Muscle of leg (tissue), 11 donors: ENCODE results near the gene YIPF4. TPM values are rescaled to one million over a fixed set of nuclear protein-coding genes. Genes with fewer than 3 reads are reported as not detected.

ENCODE experiments used
- DNase-seq: peaks from one replicate; pipeline ENCODE4 v3.0.0; 2013
- H3K27ac ChIP-seq: one replicate; pipeline ENCODE4 v1.5.1; 2013; ENCODE audit warnings: mild to moderate bottlenecking, low read length, control low read depth
- H3K27me3 ChIP-seq: one replicate; pipeline ENCODE4 v1.6.1; 2013; ENCODE audit warnings: low read length; ENCODE audit not compliant: control insufficient read depth, insufficient read depth
- H3K36me3 ChIP-seq: one replicate; pipeline ENCODE4 v1.6.1; 2013; ENCODE audit warnings: low read length; ENCODE audit not compliant: control insufficient read depth, insufficient read depth
- H3K4me1 ChIP-seq: one replicate; pipeline ENCODE4 v1.6.1; 2013; ENCODE audit warnings: low read length; ENCODE audit not compliant: control insufficient read depth, insufficient read depth
- H3K4me3 ChIP-seq: one replicate; pipeline ENCODE4 v1.5.1; 2013; ENCODE audit warnings: low read length, control low read depth
- H3K9me3 ChIP-seq: replicated peaks from 2 replicates; pipeline ENCODE4 v1.6.1; 2013; ENCODE audit warnings: low read depth, low read length; ENCODE audit not compliant: control insufficient read depth
- WGBS: methylation state at CpG from one replicate; pipeline ENCODE4 v1.1.5; 2013; ENCODE audit warnings: missing lambda C conversion rate; ENCODE audit not compliant: insufficient coverage; 5-methylcytosine and 5-hydroxymethylcytosine counted together
- polyA plus RNA-seq, 8 donors: library from polyadenylated mRNA; unstranded; fragments of 120-200 nt; gene quantifications; one replicate each; pipeline versions ENCODE4 v1.2.1 to v1.2.3, GENCODE V29; 2013; ENCODE audit warnings: inconsistent platforms in 1 of 8, low replicate concordance in 1 of 8; ENCODE audit not compliant: insufficient read length in 8 of 8, insufficient read depth in 1 of 8
- total RNA-seq: library from RNA; stranded (reverse); fragments of 120-200 nt; gene quantifications from one replicate; pipeline ENCODE4 v1.2.4, GENCODE V29; 2013

YIPF4 gene
- total and polyA plus RNA-seq, 9 donors: 33.4 to 48.4 (median 37.7) TPM

GRCh38 chr2:32248299-32248698, 29.4 kb upstream of the YIPF4 start:
- Histone ChIP-seq H3K27ac (no peak overlapping the region), H3K36me3 (no peaks in the 10 kb centered on the region), H3K4me1 (no peaks in the 10 kb centered on the region), H3K27me3 (no peaks in the 10 kb centered on the region), H3K4me3 (no peak overlapping the region), H3K9me3 (no peaks in the 10 kb centered on the region)
- WGBS: no CpG with 5 or more reads among the region's 3 CpGs
- DNase-seq: no peak

GRCh38 chr2:32249731-32250236, 27.9 kb upstream of the YIPF4 start:
- WGBS: 33% methylated on average over 1 of the region's 2 CpGs
- no peak overlapping the region for H3K27ac ChIP-seq
- no peak overlapping the region for H3K4me3 ChIP-seq
- H3K4me1 ChIP-seq: no peaks in the 10 kb centered on the region
- no peaks in the 10 kb centered on the region for H3K36me3 ChIP-seq
- H3K27me3 ChIP-seq: no peaks in the 10 kb centered on the region
- no peaks in the 10 kb centered on the region for H3K9me3 ChIP-seq
- DNase-seq: no peak

GRCh38 chr2:32250290-32250689, 27.4 kb upstream of the YIPF4 start:
- Histone ChIP-seq H3K4me1 (no peaks in the 10 kb centered on the region), H3K27ac (no peak overlapping the region), H3K36me3 (no peaks in the 10 kb centered on the region), H3K27me3 (no peaks in the 10 kb centered on the region), H3K9me3 (no peaks in the 10 kb centered on the region), H3K4me3 (no peak overlapping the region)
- DNase-seq: no peak
- 42% methylated on average over 7 of the region's 10 CpGs for WGBS

- no peak overlapping the region for H3K27ac ChIP-seq
- 84% methylated on average over 9 of the region's 13 CpGs for WGBS
Measured at GRCh38 chr2:32258242-32258641, 19.5 kb upstream of the YIPF4 start.

GRCh38 chr2:32260376-32260775, 17.3 kb upstream of the YIPF4 start:
- 83% methylated on average over 1 of the region's 2 CpGs for WGBS

More at GRCh38 chr2:32258242-32258641, 19.5 kb upstream of the YIPF4 start:
- no peak for DNase-seq
- H3K4me3 ChIP-seq: no peak overlapping the region
- no peaks in the 10 kb centered on the region for H3K9me3 ChIP-seq
- no peaks in the 10 kb centered on the region for H3K4me1 ChIP-seq
- H3K36me3 ChIP-seq: no peaks in the 10 kb centered on the region
- no peaks in the 10 kb centered on the region for H3K27me3 ChIP-seq

GRCh38 chr2:32262105-32262504, 15.6 kb upstream of the YIPF4 start:
- Histone ChIP-seq H3K9me3 (no peaks in the 10 kb centered on the region), H3K4me3 (no peak overlapping the region), H3K27ac (no peak overlapping the region), H3K27me3 (no peaks in the 10 kb centered on the region), H3K4me1 (no peaks in the 10 kb centered on the region), H3K36me3 (no peaks in the 10 kb centered on the region)
- WGBS: 100% methylated on average over 1 of the region's 3 CpGs
- peak; percentile 66 for DNase-seq

More at GRCh38 chr2:32260376-32260775, 17.3 kb upstream of the YIPF4 start:
- Histone ChIP-seq H3K4me3 (no peak overlapping the region), H3K4me1 (no peaks in the 10 kb centered on the region), H3K36me3 (no peaks in the 10 kb centered on the region), H3K27ac (no peak overlapping the region), H3K27me3 (no peaks in the 10 kb centered on the region), H3K9me3 (no peaks in the 10 kb centered on the region)
- no peak for DNase-seq

GRCh38 chr2:32264422-32265105, 13.1 kb upstream of the YIPF4 start, which contains the start of gene NLRC4:
Gene NLRC4, minus strand, starts transcription at chr2:32264886. Its CDS starts 8,111 bp downstream, at chr2:32256775.
- Histone ChIP-seq H3K9me3 (no peaks in the 10 kb centered on the region), H3K36me3 (no peaks in the 10 kb centered on the region), H3K4me3 (peak within 1 kb of the TSS; percentile 3), H3K27me3 (peaks cover 3% of the 10 kb centered on the region), H3K4me1 (no peaks in the 10 kb centered on the region), H3K27ac (peak within 1 kb of the TSS; percentile 47)
- 73% methylated on average over 5 of the region's 7 CpGs for WGBS
- peak; percentile 45 for DNase-seq

GRCh38 chr2:32271063-32271462, 6.6 kb upstream of the YIPF4 start:
- no peaks in the 10 kb centered on the region for H3K36me3 ChIP-seq
- peaks cover 3% of the 10 kb centered on the region for H3K27me3 ChIP-seq
- H3K27ac ChIP-seq: no peak overlapping the region
- no peak overlapping the region for H3K4me3 ChIP-seq
- no peaks in the 10 kb centered on the region for H3K9me3 ChIP-seq
- WGBS: no CpG with 5 or more reads among the region's 2 CpGs
- no peaks in the 10 kb centered on the region for H3K4me1 ChIP-seq
- no peak for DNase-seq

- Histone ChIP-seq H3K27me3 (peaks cover 3% of the 10 kb centered on the region), H3K36me3 (no peaks in the 10 kb centered on the region), H3K4me1 (peaks cover 1% of the 10 kb centered on the region), H3K9me3 (no peaks in the 10 kb centered on the region), H3K27ac (no peak overlapping the region), H3K4me3 (no peak overlapping the region)
- WGBS: no CpG with 5 or more reads among the region's 3 CpGs
- no peak for DNase-seq
Measured at GRCh38 chr2:32272279-32272678, 5.4 kb upstream of the YIPF4 start.

- H3K9me3 ChIP-seq: no peaks in the 10 kb centered on the region
- peaks cover under 1% of the 10 kb centered on the region for H3K27me3 ChIP-seq
- H3K27ac ChIP-seq: no peak overlapping the region
- no peaks in the 10 kb centered on the region for H3K36me3 ChIP-seq
- DNase-seq: no peak
- 59% methylated on average over 2 of the region's 2 CpGs for whole genome bisulfite sequencing
- no peak overlapping the region for H3K4me3 ChIP-seq
- H3K4me1 ChIP-seq: peaks cover 2% of the 10 kb centered on the region
Measured at GRCh38 chr2:32274289-32274688, 3.4 kb upstream of the YIPF4 start.
